Tibial nerve (tissue), 3 donors: ENCODE measurements around the gene FER.

Source experiments
- CTCF ChIP-seq, 5 experiments: fragments of 200-600 bp in 3 of 5; fragments of 450-650 bp in 2 of 5; sonication (generic) in 3 of 5; IDR thresholded peaks; one replicate each; pipeline ENCODE4 v1.5.1; 2016 to 2019; ENCODE audit warnings: antibody characterized with exemption in 5 of 5, mild to moderate bottlenecking in 3 of 5, moderate library complexity in 2 of 5
- POLR2A ChIP-seq, 2 donors: fragments of 450-650 bp; IDR thresholded peaks; one replicate each; pipeline ENCODE4 v1.6.1; 2017; ENCODE audit warnings: antibody characterized with exemption in 2 of 2, mild to moderate bottlenecking in 2 of 2, moderate library complexity in 2 of 2

- TF ChIP-seq POLR2A (IDR thresholded peaks at IDR 0.05) (no peak), CTCF (IDR thresholded peaks at IDR 0.05) (no peak)
Observed at GRCh38 chr5:108910627-108911026, 162.9 kb downstream of the FER start.
